ENCODE results near the gene ETV3L. TPM values are rescaled to one million over a fixed set of nuclear protein-coding genes. Genes with fewer than 3 reads are reported as not detected.

Gene ETV3L
- total RNA-seq, 1 experiment from 2014 or later: not detected

DNA sequence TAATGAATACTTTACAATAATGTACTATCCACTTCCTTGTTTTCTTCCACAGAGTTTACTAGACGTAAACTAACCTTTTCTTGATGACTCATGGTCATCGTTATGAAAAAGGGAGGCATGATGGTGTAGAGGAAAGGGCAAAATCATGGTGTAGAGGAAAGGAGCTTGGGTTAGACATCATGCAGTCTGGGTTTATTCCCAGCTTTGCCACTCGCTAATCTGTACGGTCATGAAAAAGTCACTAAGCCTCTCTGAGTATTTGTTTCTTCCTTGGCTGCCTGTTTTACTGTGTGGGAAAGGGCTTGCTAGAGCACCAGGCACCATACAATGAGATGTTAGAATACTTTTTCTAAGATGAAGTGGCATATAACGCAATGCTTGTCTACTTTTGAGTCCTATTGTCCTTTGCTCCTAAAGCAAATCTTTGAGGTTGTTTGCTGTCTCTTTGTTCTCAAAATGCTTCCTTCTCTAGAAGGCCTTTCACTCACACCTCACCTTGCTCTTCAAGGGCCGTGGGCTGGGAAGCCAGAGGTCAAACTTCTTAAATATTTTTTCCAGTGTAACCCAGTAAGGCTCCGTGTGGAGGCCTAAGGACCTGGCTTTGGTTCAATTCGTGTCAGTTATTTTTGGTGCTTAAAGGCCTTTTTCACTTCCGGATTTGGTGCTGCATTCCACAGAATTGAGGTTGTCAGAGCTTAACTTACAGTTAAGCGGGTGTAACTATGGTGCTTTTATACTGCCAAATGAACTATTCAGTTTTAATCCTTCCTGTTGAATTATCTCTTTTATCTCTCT lies 48.5 kb upstream of the ETV3L start:
- Histone ChIP-seq H3K4me3 (replicated peaks in 1 of 2; ENCODE audit: low read depth in 1 of 2, low read length in 2 of 2) (no peak overlapping the region), H3K36me3 (ENCODE audit: control insufficient read depth in 1 of 2, insufficient read depth in 2 of 2, low read length in 2 of 2) (no peaks in the 10 kb centered on the region), H3K9me2 (ENCODE audit: insufficient read depth) (no peaks in the 10 kb centered on the region), H3K4me2 (ENCODE audit: low read length) (no peak overlapping the region), H3K9ac (ENCODE audit: low read length) (no peak overlapping the region), H3K4me1 (ENCODE audit: control insufficient read depth in 1 of 2, insufficient read depth in 2 of 2, low read length in 2 of 2) (peaks cover 0 to 5% of the 10 kb centered on the region in 2 experiments; a peak in 2 of 4 replicates), H3K79me2 (ENCODE audit: insufficient read depth, low read length) (no peaks in the 10 kb centered on the region), H3K9me3 (ENCODE audit: control insufficient read depth in 1 of 2, insufficient read depth in 1 of 2, low read depth in 1 of 2, low read length in 2 of 2) (no peaks in the 10 kb centered on the region), H4K20me1 (ENCODE audit: insufficient read depth) (no peaks in the 10 kb centered on the region), H2AFZ (ENCODE audit: low read depth, low read length, poor library complexity, severe bottlenecking) (no peak overlapping the region), H3K27me3 (ENCODE audit: insufficient read depth, low read length) (no peaks in the 10 kb centered on the region), H3K27ac (ENCODE audit: low read depth, low read length) (no peak overlapping the region)
- intact Hi-C loops (cut with micrococcal nuclease): no loop called here
- no TSS peak for BruUV-seq (replicated peaks)
- TF ChIP-seq POLR2AphosphoS5 (IDR thresholded peaks at IDR 0.05; ENCODE audit: low read depth, low read length) (no peak), JUND (IDR thresholded peaks at IDR 0.05) (peak; percentile 9; the same call in 1 of the 2 replicates), ZFX (IDR thresholded peaks at IDR 0.05) (no peak)
- ChIA-PET RAD21 (ENCODE audit: low non-redundant PET in 1 of 2, low total read pairs in 2 of 2, uncharacterized antibody in 2 of 2, unreplicated experiment in 2 of 2) (no interaction called here), CTCF (interaction anchor here (1.0 to 1.3 kb wide), 3 partner anchors 8 to 58 kb away, joined by 3 to 6 read pairs (median 3); no protein-coding TSS in a partner anchor), POLR2A (no interaction called here)
- DNase-seq (ENCODE audit: low read depth, low spot score): no peak
- ATAC-seq: no peak

DNA sequence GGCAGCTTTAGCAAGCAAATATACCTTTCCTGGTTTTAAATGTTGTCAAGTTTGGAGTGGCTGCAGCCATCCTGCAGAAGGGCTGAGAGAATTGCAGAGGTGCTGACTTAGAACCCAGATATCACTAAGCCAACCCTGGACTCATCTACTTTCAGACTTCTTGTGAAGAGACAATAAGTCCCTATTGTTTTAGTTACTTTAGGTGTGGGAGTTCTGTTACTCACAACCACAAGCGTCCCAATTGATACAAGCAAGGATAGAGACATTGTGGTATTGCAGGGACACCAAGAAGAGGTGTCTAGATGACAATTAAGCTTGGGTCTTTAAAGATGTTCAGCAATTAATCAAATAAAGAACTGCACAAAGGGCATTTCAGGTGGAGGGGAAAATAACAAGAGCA lies 47.4 kb upstream of the ETV3L start:
- DNase-seq (ENCODE audit: low read depth, low spot score): no peak
- Histone ChIP-seq H3K4me2 (ENCODE audit: low read length) (no peak overlapping the region), H3K9me3 (ENCODE audit: control insufficient read depth in 1 of 2, insufficient read depth in 1 of 2, low read depth in 1 of 2, low read length in 2 of 2) (no peaks in the 10 kb centered on the region), H3K79me2 (ENCODE audit: insufficient read depth, low read length) (no peaks in the 10 kb centered on the region), H3K36me3 (ENCODE audit: control insufficient read depth in 1 of 2, insufficient read depth in 2 of 2, low read length in 2 of 2) (no peaks in the 10 kb centered on the region), H3K4me1 (ENCODE audit: control insufficient read depth in 1 of 2, insufficient read depth in 2 of 2, low read length in 2 of 2) (peaks cover 0 to 5% of the 10 kb centered on the region in 2 experiments; a peak in 2 of 4 replicates), H3K4me3 (replicated peaks in 1 of 2; ENCODE audit: low read depth in 1 of 2, low read length in 2 of 2) (no peak overlapping the region), H3K9me2 (ENCODE audit: insufficient read depth) (no peaks in the 10 kb centered on the region), H3K9ac (ENCODE audit: low read length) (no peak overlapping the region), H3K27me3 (ENCODE audit: insufficient read depth, low read length) (no peaks in the 10 kb centered on the region), H2AFZ (ENCODE audit: low read depth, low read length, poor library complexity, severe bottlenecking) (no peak overlapping the region), H4K20me1 (ENCODE audit: insufficient read depth) (no peaks in the 10 kb centered on the region), H3K27ac (ENCODE audit: low read depth, low read length) (no peak overlapping the region)
- POLR2A ChIA-PET: no interaction called here
- intact Hi-C loops (cut with micrococcal nuclease): no loop called here
- RAD21 ChIA-PET (ENCODE audit: low non-redundant PET in 1 of 2, low total read pairs in 2 of 2, uncharacterized antibody in 2 of 2, unreplicated experiment in 2 of 2): no interaction called here
- ATAC-seq: no peak
- CTCF ChIA-PET: interaction anchor here (1.3 to 1.8 kb wide), 2 partner anchors 9 to 11 kb away, joined by 5 to 6 read pairs; no protein-coding TSS in a partner anchor
- BruUV-seq (replicated peaks): no TSS peak
- TF ChIP-seq EGR1 (IDR thresholded peaks at IDR 0.05; ENCODE audit: low read depth): no peak
- no peak for TF ChIP-seq JUND (IDR thresholded peaks at IDR 0.05)
- TF ChIP-seq FOSL1 (IDR thresholded peaks at IDR 0.05; ENCODE audit: low read depth): no peak
- TF ChIP-seq EZH2 (IDR thresholded peaks at IDR 0.05): no peak
- TF ChIP-seq CEBPB (IDR thresholded peaks at IDR 0.05; ENCODE audit: low read depth): no peak
- no peak for TF ChIP-seq ELF1 (IDR thresholded peaks at IDR 0.05; ENCODE audit: borderline replicate concordance, low read depth)
- TF ChIP-seq POLR2A (IDR thresholded peaks at IDR 0.05; ENCODE audit: borderline replicate concordance, extremely low read depth, insufficient read depth, insufficient read length): no peak
- TF ChIP-seq YY1 (IDR thresholded peaks at IDR 0.05; ENCODE audit: extremely low read depth, insufficient replicate concordance, low read depth, low read length): no peak
- TF ChIP-seq, protein P1, sequence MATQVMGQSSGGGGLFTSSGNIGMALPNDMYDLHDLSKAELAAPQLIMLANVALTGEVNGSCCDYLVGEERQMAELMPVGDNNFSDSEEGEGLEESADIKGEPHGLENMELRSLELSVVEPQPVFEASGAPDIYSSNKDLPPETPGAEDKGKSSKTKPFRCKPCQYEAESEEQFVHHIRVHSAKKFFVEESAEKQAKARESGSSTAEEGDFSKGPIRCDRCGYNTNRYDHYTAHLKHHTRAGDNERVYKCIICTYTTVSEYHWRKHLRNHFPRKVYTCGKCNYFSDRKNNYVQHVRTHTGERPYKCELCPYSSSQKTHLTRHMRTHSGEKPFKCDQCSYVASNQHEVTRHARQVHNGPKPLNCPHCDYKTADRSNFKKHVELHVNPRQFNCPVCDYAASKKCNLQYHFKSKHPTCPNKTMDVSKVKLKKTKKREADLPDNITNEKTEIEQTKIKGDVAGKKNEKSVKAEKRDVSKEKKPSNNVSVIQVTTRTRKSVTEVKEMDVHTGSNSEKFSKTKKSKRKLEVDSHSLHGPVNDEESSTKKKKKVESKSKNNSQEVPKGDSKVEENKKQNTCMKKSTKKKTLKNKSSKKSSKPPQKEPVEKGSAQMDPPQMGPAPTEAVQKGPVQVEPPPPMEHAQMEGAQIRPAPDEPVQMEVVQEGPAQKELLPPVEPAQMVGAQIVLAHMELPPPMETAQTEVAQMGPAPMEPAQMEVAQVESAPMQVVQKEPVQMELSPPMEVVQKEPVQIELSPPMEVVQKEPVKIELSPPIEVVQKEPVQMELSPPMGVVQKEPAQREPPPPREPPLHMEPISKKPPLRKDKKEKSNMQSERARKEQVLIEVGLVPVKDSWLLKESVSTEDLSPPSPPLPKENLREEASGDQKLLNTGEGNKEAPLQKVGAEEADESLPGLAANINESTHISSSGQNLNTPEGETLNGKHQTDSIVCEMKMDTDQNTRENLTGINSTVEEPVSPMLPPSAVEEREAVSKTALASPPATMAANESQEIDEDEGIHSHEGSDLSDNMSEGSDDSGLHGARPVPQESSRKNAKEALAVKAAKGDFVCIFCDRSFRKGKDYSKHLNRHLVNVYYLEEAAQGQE (IDR thresholded peaks at IDR 0.05; ENCODE audit: low read depth): no peak
- TF ChIP-seq, protein P2, sequence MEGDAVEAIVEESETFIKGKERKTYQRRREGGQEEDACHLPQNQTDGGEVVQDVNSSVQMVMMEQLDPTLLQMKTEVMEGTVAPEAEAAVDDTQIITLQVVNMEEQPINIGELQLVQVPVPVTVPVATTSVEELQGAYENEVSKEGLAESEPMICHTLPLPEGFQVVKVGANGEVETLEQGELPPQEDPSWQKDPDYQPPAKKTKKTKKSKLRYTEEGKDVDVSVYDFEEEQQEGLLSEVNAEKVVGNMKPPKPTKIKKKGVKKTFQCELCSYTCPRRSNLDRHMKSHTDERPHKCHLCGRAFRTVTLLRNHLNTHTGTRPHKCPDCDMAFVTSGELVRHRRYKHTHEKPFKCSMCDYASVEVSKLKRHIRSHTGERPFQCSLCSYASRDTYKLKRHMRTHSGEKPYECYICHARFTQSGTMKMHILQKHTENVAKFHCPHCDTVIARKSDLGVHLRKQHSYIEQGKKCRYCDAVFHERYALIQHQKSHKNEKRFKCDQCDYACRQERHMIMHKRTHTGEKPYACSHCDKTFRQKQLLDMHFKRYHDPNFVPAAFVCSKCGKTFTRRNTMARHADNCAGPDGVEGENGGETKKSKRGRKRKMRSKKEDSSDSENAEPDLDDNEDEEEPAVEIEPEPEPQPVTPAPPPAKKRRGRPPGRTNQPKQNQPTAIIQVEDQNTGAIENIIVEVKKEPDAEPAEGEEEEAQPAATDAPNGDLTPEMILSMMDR (IDR thresholded peaks at IDR 0.05 in 2 of 3, conservative IDR thresholded peaks at IDR 0.05 in 1 of 3; ENCODE audit: borderline replicate concordance in 1 of 3, insufficient read depth in 1 of 3, low read depth in 2 of 3, low read length in 2 of 3): no peak

All from HCT116 (cell line).